Activated B cell treated with CpG ODN at 0.5 μM for 24 hours (primary cell): ENCODE measurements around the gene TIMP4. TPM values are rescaled to one million over a fixed set of nuclear protein-coding genes. Genes with fewer than 3 reads are reported as not detected.

Experiments
- ATAC-seq: fragments of 200-7000 bp; cut with Tn5 transposase; one replicate; pipeline ENCODE4 v1.10.0; 2021; ENCODE audit warnings: low read depth, mild to moderate bottlenecking, moderate library complexity
- CTCF ChIA-PET: fragments of 350-600 bp; sonication (Branson Sonifier 250); formaldehyde crosslinking; loops from one replicate; lab custom pipeline; 2021; ENCODE audit warnings: antibody characterized with exemption; lab: Charles Lee
- POLR2A ChIA-PET: fragments of 350-600 bp; sonication (Branson Sonifier 250); formaldehyde crosslinking; loops from one replicate; lab custom pipeline; 2021; ENCODE audit warnings: antibody characterized with exemption; lab: Charles Lee
- DNase-seq: peaks from one replicate; pipeline ENCODE4 v3.0.0; 2022
- H3K27ac Mint-ChIP-seq: one replicate; pipeline ENCODE4 v1.8.0; 2020; ENCODE audit warnings: mixed read lengths
- H3K27me3 Mint-ChIP-seq: one replicate; pipeline ENCODE4 v1.8.0; 2021; ENCODE audit warnings: mixed read lengths
- H3K36me3 Mint-ChIP-seq: one replicate; pipeline ENCODE4 v1.8.0; 2021; ENCODE audit warnings: low read depth, mixed read lengths
- H3K4me1 Mint-ChIP-seq: one replicate; pipeline ENCODE4 v1.8.0; 2021; ENCODE audit warnings: mixed read lengths
- H3K4me3 Mint-ChIP-seq: one replicate; pipeline ENCODE4 v1.8.0; 2020; ENCODE audit warnings: mild to moderate bottlenecking, mixed read lengths
- H3K9me3 Mint-ChIP-seq: one replicate; pipeline ENCODE4 v1.8.0; 2020; ENCODE audit warnings: mixed read lengths
- CTCF ChIP-seq: fragments of 200-600 bp; IDR thresholded peaks from one replicate; pipeline ENCODE4 v1.8.0; 2022; ENCODE audit warnings: antibody characterized with exemption, mild to moderate bottlenecking
- intact Hi-C: fragments of 100-400 bp; cut with micrococcal nuclease; formaldehyde crosslinking; loops from one replicate; pipeline ENCODE4 v1.15.1; 2024
- total RNA-seq: library from RNA; stranded (reverse); gene quantifications from 2 replicates; pipeline ENCODE4 v1.2.3, GENCODE V29; 2022

Gene TIMP4
- total RNA-seq, 1 donor from 2014 or later, result not detected

DNA sequence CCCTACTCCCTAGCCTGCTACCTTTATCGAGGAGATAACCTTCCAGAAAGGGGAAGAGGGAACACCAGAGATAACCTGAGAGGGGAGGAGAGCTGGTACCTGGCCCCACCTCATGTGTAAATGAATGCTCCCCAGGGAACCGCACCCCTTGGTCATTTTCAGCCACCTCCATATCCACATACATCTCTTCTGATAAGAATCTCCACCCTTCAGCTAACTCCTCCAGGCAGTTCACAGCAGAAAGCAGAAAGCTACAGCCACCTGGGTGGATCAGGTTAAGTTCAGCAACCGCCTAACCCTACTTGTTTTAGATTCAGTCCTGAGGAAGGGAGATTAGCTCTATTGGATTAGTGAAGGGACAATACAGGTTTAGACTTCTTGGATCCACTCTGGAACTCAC lies 38.0 kb upstream of the TIMP4 start:
- Mint-ChIP-seq H3K4me3 (no peak overlapping the region), H3K4me1 (peaks cover 11% of the 10 kb centered on the region), H3K9me3 (no peaks in the 10 kb centered on the region), H3K27me3 (peaks cover 2% of the 10 kb centered on the region), H3K36me3 (no peaks in the 10 kb centered on the region), H3K27ac (no peak overlapping the region)
- ChIA-PET POLR2A (no interaction called here), CTCF (interaction anchor here (0.7 kb wide), 1 partner anchor 13 kb away, joined by 3 read pairs; no protein-coding TSS in a partner anchor)
- DNase-seq (no peak), ATAC-seq (no peak)
- intact Hi-C loops, result no loop called here
- no peak for TF ChIP-seq CTCF

GRCh38 chr3:12195231-12195630 lies 36.5 kb upstream of the TIMP4 start:
- DNase-seq (no peak), ATAC-seq (no peak)
- CTCF ChIA-PET, result interaction anchor here (1.1 to 1.9 kb wide), 4 partner anchors 18 to 284 kb away, joined by 4 to 7 read pairs (median 5); no protein-coding TSS in a partner anchor
- intact Hi-C loops, result no loop called here
- no peak overlapping the region for H3K27ac Mint-ChIP-seq
- no peak for TF ChIP-seq CTCF
- H3K9me3 Mint-ChIP-seq, result no peaks in the 10 kb centered on the region
- H3K4me1 Mint-ChIP-seq, result peaks cover 11% of the 10 kb centered on the region
- H3K4me3 Mint-ChIP-seq, result no peak overlapping the region
- peaks cover 2% of the 10 kb centered on the region for H3K27me3 Mint-ChIP-seq
- POLR2A ChIA-PET, result no interaction called here
- no peaks in the 10 kb centered on the region for H3K36me3 Mint-ChIP-seq

- ATAC-seq, result peak; percentile 49
- Mint-ChIP-seq H3K4me3 (no peak overlapping the region), H3K27me3 (peaks cover 2% of the 10 kb centered on the region), H3K9me3 (no peaks in the 10 kb centered on the region), H3K36me3 (no peaks in the 10 kb centered on the region), H3K27ac (peak overlapping the region; percentile 2), H3K4me1 (peaks cover 11% of the 10 kb centered on the region)
- no peak for TF ChIP-seq CTCF
- ChIA-PET CTCF (interaction anchor here (1.1 to 1.9 kb wide), 4 partner anchors 17 to 285 kb away, joined by 4 to 7 read pairs (median 5); no protein-coding TSS in a partner anchor), POLR2A (no interaction called here)
- intact Hi-C loops, result no loop called here
- DNase-seq, result no peak
Measured at GRCh38 chr3:12194669-12195161, 36.0 kb upstream of the TIMP4 start.

DNA sequence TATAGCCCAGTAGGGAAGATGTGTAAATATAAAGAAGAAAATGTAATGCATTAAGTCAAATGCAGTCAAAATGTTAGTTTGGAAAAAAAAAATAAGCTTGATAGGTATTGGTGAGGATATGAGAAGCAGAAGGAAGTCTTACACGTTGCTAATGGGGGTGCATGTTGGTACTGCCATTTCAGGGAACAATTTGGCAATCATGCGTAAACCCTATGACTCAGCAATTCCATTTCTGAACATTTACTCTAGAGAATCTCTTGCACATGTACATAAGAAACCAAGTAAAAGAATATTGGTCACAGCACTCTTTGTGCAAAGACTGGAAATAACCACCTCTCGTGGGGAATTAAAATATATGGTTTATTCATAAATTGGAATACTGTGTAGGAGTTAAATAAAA lies 35.5 kb upstream of the TIMP4 start:
- no peak for DNase-seq
- no peaks in the 10 kb centered on the region for H3K36me3 Mint-ChIP-seq
- TF ChIP-seq CTCF, result no peak
- ATAC-seq, result peak; percentile 58
- H3K27ac Mint-ChIP-seq, result peak overlapping the region; percentile 37
- no peak overlapping the region for H3K4me3 Mint-ChIP-seq
- no peaks in the 10 kb centered on the region for H3K9me3 Mint-ChIP-seq
- H3K27me3 Mint-ChIP-seq, result peaks cover 2% of the 10 kb centered on the region
- peaks cover 11% of the 10 kb centered on the region for H3K4me1 Mint-ChIP-seq
- POLR2A ChIA-PET, result no interaction called here
- CTCF ChIA-PET, result interaction anchor here (1.1 to 1.9 kb wide), 4 partner anchors 17 to 285 kb away, joined by 4 to 7 read pairs (median 5); no protein-coding TSS in a partner anchor
- intact Hi-C loops, result no loop called here

GRCh38 chr3:12193485-12194165 lies 34.9 kb upstream of the TIMP4 start:
- intact Hi-C loops, result no loop called here
- ATAC-seq (peak; percentile 48), DNase-seq (no peak)
- Mint-ChIP-seq H3K36me3 (no peaks in the 10 kb centered on the region), H3K27ac (peak overlapping the region; percentile 37), H3K27me3 (no peaks in the 10 kb centered on the region), H3K4me3 (no peak overlapping the region), H3K4me1 (peaks cover 13% of the 10 kb centered on the region), H3K9me3 (no peaks in the 10 kb centered on the region)
- CTCF ChIA-PET, result interaction anchor here (1.6 kb wide), 1 partner anchor 56 kb away, joined by 5 read pairs; no protein-coding TSS in a partner anchor
- TF ChIP-seq CTCF, result no peak
- POLR2A ChIA-PET, result no interaction called here
